Stomach (tissue), 9 donors: ENCODE results near the gene SESTD1. TPM values are rescaled to one million over a fixed set of nuclear protein-coding genes. Genes with fewer than 3 reads are reported as not detected.
"Not testable (repeated sequence)": the region's sequence is repeated elsewhere in the genome, so short reads cannot be mapped to it uniquely, and the experiment has no call there.

Experiments
- DNase-seq, 2 donors: peaks; one replicate each; pipeline versions ENCODE4 v3.0.0 to v3.0.0-alpha.2; 2013 to 2019
- H3K27ac ChIP-seq, 5 donors: fragments of 200-600 bp in 4 of 5; sonication (generic) in 4 of 5; one replicate each; pipeline ENCODE4 v1.5.1; 2013 to 2019; ENCODE audit warnings: mild to moderate bottlenecking in 1 of 5, moderate library complexity in 1 of 5
- H3K27me3 ChIP-seq, 3 donors: fragments of 200-600 bp; sonication (generic); one replicate each; pipeline ENCODE4 v1.5.1; 2017 to 2019; ENCODE audit warnings: mixed run types in 1 of 3
- H3K36me3 ChIP-seq, 4 donors: fragments of 200-600 bp; sonication (generic); 1 replicate in 3 of 4; 2 replicates in 1 of 4; pipeline ENCODE4 v1.5.1; 2016 to 2019
- H3K4me1 ChIP-seq, 4 donors: fragments of 200-600 bp; sonication (generic); one replicate each; pipeline ENCODE4 v1.5.1; 2016 to 2019
- H3K4me3 ChIP-seq, 4 donors: fragments of 200-600 bp; sonication (generic) in 3 of 4; one replicate each; pipeline ENCODE4 v1.5.1; 2016 to 2019; ENCODE audit warnings: mild to moderate bottlenecking in 1 of 4
- H3K9me3 ChIP-seq, 4 donors: fragments of 200-600 bp; sonication (generic); one replicate each; pipeline ENCODE4 v1.5.1; 2016 to 2019
- CTCF ChIP-seq, 7 experiments: fragments of 450-650 bp in 4 of 7; fragments of 200-600 bp in 3 of 7; sonication (generic) in 3 of 7; IDR thresholded peaks; one replicate each; pipeline ENCODE4 v1.5.1; 2016 to 2019; ENCODE audit warnings: antibody characterized with exemption in 7 of 7, control low read depth in 2 of 7, mild to moderate bottlenecking in 1 of 7
- EP300 ChIP-seq: sonication (generic); formaldehyde crosslinking; IDR thresholded peaks from one replicate; pipeline ENCODE4 v1.6.1; 2017; ENCODE audit warnings: antibody characterized with exemption
- POLR2A ChIP-seq, 4 donors: fragments of 450-650 bp; IDR thresholded peaks; one replicate each; pipeline ENCODE4 v1.6.1; 2016; ENCODE audit warnings: antibody characterized with exemption in 4 of 4, control low read depth in 2 of 4, mild to moderate bottlenecking in 1 of 4, moderate library complexity in 1 of 4
- POLR2AphosphoS5 ChIP-seq, 3 donors: sonication (generic); formaldehyde crosslinking; IDR thresholded peaks; one replicate each; pipeline ENCODE4 v1.6.1; 2016; ENCODE audit warnings: antibody characterized with exemption in 3 of 3
- WGBS, 5 donors: extraction: QIAGEN DNeasy Blood & Tissue Kit in 3 of 5; methylation state at CpG; one replicate each; pipeline versions ENCODE4 v1.1.5 to v1.1.7; 2013 to 2018; 5-methylcytosine and 5-hydroxymethylcytosine counted together
- intact Hi-C: fragments of 100-400 bp; cut with DNase I; formaldehyde crosslinking; loops from one replicate; pipeline ENCODE4 v1.15.1; 2023; ENCODE audit warnings: low total_unique reads
- polyA plus RNA-seq, 3 donors: library from polyadenylated mRNA; stranded (reverse); fragments of 200-250 nt; gene quantifications; one replicate each; pipeline ENCODE4 v1.2.3, GENCODE V29; 2013
- total RNA-seq, 5 donors: library from RNA; depleted of rRNA; stranded (reverse); fragments of >200 nt; gene quantifications; one replicate each; pipeline versions ENCODE4 v1.1.0 to v1.2.3, GENCODE V29; 2014 to 2016
- donor health status: healthy with polysubstance abuse.
- donor health status: Bipolar disorder and iron deficiency.
- donor health status: healthy.

The SESTD1 gene
- total and polyA plus RNA-seq, 8 donors = 7.4 to 159 (median 26.2) TPM

- Histone ChIP-seq H3K4me1 (no peaks in the 10 kb centered on the region), H3K27ac (no peak overlapping the region), H3K4me3 (no peak overlapping the region), H3K9me3 (peaks cover 0 to 9% (median 5%) of the 10 kb centered on the region in 4 donors), H3K36me3 (no peaks in the 10 kb centered on the region), H3K27me3 (no peaks in the 10 kb centered on the region)
- DNase-seq = peak in 1 of 2 donors; percentile 28
- WGBS, 5 donors = 54 to 72% (median 60%) methylated on average over 3 of the region's 3 CpGs
- intact Hi-C loops = no loop called here
- TF ChIP-seq EP300 (no peak), POLR2AphosphoS5 (IDR thresholded peaks at IDR 0.05) (no peak), CTCF (IDR thresholded peaks at IDR 0.05) (no peak), POLR2A (IDR thresholded peaks at IDR 0.05) (no peak)
Observed at GRCh38 chr2:179096090-179096489, 168.5 kb downstream of the SESTD1 start.

GRCh38 chr2:179092912-179093311 is 171.7 kb downstream of the SESTD1 start:
- intact Hi-C loops, H3K4me1 ChIP-seq, H3K4me3 ChIP-seq, H3K27me3 ChIP-seq, H3K27ac ChIP-seq, DNase-seq, H3K9me3 ChIP-seq, H3K36me3 ChIP-seq: not testable (repeated sequence)
- WGBS, 5 donors = 92 to 96% (median 93%) methylated on average over 4 of the region's 4 CpGs

GRCh38 chr2:179082697-179083096 is 181.9 kb downstream of the SESTD1 start:
- no peaks in the 10 kb centered on the region for H3K36me3 ChIP-seq
- DNase-seq = no peak
- H3K4me3 ChIP-seq = no peak overlapping the region
- no peaks in the 10 kb centered on the region for H3K27me3 ChIP-seq
- H3K27ac ChIP-seq = no peak overlapping the region
- intact Hi-C loops = no loop called here
- WGBS, 5 donors = 80 to 96% (median 90%) methylated on average over 2 of the region's 2 CpGs
- TF ChIP-seq POLR2AphosphoS5 (IDR thresholded peaks at IDR 0.05) (no peak), POLR2A (IDR thresholded peaks at IDR 0.05) (no peak), CTCF (IDR thresholded peaks at IDR 0.05) (no peak), EP300 (no peak)
- peaks cover 0 to 3% (median 0%) of the 10 kb centered on the region in 4 donors for H3K4me1 ChIP-seq
- peaks cover 0 to 8% (median 4%) of the 10 kb centered on the region in 4 donors for H3K9me3 ChIP-seq

GRCh38 chr2:179081954-179082353 is 182.7 kb downstream of the SESTD1 start:
- Histone ChIP-seq H3K4me3 (no peak overlapping the region), H3K36me3 (no peaks in the 10 kb centered on the region), H3K4me1 (peaks cover 0 to 3% (median 0%) of the 10 kb centered on the region in 4 donors), H3K27ac (no peak overlapping the region), H3K27me3 (no peaks in the 10 kb centered on the region), H3K9me3 (peaks cover 0 to 8% (median 4%) of the 10 kb centered on the region in 4 donors)
- intact Hi-C loops = no loop called here
- DNase-seq = no peak
- no peak for TF ChIP-seq POLR2A (IDR thresholded peaks at IDR 0.05)
- no peak for TF ChIP-seq EP300
- no peak for TF ChIP-seq CTCF (IDR thresholded peaks at IDR 0.05)
- no peak for TF ChIP-seq POLR2AphosphoS5 (IDR thresholded peaks at IDR 0.05)

GRCh38 chr2:179072527-179072926 is 192.1 kb downstream of the SESTD1 start:
- WGBS, 5 donors = 69 to 83% (median 80%) methylated on average over 3 of the region's 3 CpGs
- Histone ChIP-seq H3K36me3 (no peaks in the 10 kb centered on the region), H3K9me3 (peaks cover 0 to 7% (median 1%) of the 10 kb centered on the region in 4 donors), H3K4me1 (peaks cover 0 to 12% (median 3%) of the 10 kb centered on the region in 4 donors), H3K4me3 (no peak overlapping the region), H3K27ac (no peak overlapping the region), H3K27me3 (no peaks in the 10 kb centered on the region)
- no peak for TF ChIP-seq CTCF (IDR thresholded peaks at IDR 0.05)
- no peak for TF ChIP-seq POLR2A (IDR thresholded peaks at IDR 0.05)
- TF ChIP-seq POLR2AphosphoS5 (IDR thresholded peaks at IDR 0.05) = no peak
- TF ChIP-seq EP300 = no peak
- intact Hi-C loops = no loop called here
- DNase-seq = no peak
